Activated gamma-delta T cell treated with anti-CD3 and anti-CD28 coated beads, Interleukin-2, amount 50 U/mL, for 16 hours (primary cell): Measurements from ENCODE around the gene UBE2F.

Experiments
- DNase-seq: peaks from one replicate; pipeline ENCODE4 v3.0.0-alpha.2; 2020; ENCODE audit warnings: low read depth

Gene UBE2F, protein sequence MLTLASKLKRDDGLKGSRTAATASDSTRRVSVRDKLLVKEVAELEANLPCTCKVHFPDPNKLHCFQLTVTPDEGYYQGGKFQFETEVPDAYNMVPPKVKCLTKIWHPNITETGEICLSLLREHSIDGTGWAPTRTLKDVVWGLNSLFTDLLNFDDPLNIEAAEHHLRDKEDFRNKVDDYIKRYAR

DNA sequence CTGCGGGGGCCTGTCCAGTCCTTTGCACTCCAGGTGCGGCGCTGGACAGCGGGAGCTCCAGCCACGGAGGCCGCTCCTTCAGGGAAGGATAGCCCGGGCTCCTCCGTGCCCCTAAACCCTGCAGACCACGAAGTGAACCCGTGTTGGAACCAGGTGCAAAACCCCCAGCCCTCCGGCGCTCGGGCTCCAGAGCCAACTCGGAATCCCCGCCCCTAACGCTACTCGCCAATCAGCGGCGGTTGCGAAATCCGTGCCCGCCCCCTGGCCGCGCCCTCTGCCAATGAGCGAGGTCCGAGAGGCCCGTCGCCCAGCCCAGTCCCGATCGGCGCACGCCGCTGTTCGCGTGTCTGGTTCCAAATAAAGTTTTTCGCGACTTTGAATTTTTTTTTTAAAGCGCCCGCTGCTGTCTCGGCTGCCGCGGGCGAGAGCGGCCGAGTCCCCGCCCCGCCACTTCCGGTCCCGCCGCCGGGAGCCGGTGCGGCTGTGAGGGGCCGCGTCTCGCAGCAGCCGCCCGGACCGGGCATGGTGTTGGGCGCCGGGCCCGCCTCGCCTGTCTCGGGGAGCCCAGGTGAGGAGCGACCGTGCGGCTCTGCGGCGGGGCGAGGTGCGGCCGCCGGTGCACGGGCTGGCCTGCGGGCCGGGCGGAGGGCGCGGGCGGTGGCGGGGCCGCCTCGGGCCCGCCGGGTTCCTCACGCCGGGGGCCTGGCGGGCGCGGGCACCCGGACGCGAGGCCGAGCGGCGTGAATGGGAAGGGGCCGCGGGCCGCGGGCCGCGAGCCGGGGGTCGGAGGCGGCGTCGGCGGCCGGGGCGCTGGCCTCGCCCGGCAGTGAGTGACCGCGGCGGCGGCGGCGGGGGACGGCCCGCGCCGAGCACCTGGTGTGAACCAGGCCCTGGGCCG, at the start of gene UBE2F:
UBE2F (plus strand) TSS at position 450 of the 898 bp plus-strand sequence. CDS start 6,094 bp downstream, outside the sequence.
- DNase-seq = peak; percentile 96

DNA sequence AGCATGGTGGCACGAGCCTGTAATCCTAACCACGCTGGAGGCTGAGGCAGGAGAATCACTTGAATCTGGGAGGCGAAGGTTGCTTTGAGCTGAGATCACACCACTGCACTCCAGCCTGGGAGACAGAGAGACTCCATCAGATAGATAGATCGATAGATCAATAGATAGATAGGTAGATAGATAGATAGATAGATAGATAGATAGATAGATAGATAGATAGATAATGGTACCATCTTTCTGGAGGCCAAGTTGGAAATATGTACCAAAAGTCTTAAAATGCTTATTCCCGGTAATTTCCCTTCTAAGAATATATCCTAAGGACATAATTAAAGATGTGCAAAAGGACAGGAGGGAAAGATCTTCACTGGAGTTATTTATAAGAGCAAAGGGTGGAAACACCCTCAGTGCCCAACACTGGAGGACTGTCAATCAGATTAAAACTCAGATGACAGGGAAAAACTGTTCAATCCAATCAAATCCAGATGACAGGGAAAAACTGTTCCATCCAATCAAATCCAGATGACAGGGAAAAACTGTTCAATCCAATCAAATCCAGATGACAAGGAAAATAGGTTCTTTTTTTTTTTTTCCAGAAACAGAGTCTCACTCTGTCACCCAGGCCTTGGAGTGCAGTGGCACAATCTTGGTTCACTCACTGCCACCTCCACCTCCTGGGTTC, 49.0 kb upstream of the UBE2F start:
- DNase-seq = no peak

DNA sequence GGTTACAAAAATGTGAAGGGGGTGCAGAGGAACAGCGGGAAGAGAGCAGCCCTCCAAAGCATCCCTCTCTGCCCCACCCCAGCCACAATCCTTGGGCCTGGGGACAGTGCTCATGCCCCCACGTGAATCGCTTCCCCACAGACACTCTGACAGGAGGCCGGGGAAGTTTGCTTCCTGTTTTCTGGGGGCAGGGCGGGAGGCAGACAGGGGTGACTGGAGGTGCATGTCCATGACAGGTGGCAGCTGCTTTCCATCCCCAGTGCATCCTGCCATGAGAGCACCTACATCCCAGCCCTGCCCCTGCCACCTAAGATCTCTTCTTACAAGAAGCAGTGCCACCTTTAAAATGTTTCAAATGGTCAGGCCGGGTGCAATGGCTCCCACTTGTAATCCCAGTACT, 47.2 kb upstream of the UBE2F start:
- no peak for DNase-seq

DNA sequence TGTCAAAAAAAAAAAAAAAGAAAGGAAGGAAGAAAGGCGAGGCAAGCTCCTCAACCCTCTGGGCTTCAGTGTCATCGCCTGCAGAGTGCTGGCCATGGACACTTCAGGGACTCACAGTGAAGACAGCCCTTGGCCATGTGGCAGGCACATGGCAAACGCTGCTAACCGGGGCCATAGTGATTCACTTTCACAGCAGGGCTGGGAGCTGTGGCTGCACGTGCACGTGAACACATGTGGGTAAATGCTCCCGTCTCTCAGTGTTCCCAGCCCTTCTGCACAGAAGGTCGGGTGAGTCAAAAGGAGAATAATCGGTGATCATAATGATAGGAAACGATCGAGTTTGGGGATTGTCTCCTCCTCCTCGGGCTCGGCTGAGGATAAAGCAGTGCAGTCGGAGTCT, 46.1 kb upstream of the UBE2F start:
- no peak for DNase-seq

DNA sequence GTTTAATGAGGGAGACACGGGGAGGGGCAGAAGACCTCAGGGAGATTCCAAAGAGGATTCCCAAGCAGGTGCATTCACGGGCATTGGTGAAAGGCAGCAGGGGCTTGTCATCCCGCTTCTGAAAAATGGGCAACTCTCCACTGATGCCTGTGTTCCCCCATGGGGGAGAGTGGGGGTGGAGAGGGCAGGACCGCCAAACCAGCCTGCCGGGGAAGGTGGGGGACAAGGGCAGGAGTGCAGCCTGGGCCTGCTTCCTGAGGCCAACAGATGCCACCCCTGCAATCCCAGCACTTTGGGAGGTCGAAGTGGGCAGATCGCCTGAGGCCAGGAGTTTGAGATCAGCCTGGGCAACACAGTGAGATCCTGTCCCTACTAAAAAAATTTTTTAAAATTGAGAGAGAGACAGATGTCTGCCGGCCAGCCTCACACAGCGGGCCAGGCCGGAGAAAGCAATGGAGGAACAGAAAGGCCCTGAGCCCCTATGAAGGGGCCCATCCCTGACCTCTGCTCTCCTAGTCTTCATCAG, 44.8 kb upstream of the UBE2F start:
- DNase-seq = no peak

DNA sequence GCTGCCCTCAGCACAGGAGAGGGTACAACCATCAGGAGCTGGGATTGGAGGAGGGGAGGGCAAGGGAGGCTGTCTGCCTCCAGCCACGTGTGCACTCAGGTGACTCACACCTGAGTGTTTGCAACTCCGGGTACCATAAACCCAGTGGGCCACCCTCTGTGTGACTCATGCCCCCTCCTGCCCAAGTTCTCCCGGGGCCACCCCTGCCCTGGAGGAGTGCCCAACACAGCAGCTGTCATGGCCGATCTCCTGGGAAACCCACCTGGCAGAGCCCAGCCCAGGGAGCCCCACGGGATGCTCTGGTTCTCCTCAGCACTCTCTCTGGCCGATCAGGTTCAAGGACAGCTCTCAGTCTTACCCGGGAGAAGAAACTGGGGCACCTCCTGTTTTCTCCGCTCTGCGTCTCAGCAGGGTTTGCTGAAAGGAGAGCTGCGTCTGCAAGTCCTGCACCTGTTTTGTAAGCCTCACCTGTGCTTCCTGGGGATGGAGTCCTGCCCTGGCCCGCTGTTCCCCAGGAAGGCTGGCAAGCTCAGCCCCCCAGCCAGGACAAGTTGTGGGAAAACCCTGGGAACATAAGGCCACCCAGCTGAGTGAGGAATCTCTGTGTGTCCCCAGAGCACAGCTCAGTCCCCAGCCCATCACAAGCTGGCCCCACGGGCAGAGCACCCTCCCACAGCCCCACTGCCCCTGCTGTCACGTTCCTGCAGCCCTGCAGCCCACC, 44.0 kb upstream of the UBE2F start:
- DNase-seq = no peak

DNA sequence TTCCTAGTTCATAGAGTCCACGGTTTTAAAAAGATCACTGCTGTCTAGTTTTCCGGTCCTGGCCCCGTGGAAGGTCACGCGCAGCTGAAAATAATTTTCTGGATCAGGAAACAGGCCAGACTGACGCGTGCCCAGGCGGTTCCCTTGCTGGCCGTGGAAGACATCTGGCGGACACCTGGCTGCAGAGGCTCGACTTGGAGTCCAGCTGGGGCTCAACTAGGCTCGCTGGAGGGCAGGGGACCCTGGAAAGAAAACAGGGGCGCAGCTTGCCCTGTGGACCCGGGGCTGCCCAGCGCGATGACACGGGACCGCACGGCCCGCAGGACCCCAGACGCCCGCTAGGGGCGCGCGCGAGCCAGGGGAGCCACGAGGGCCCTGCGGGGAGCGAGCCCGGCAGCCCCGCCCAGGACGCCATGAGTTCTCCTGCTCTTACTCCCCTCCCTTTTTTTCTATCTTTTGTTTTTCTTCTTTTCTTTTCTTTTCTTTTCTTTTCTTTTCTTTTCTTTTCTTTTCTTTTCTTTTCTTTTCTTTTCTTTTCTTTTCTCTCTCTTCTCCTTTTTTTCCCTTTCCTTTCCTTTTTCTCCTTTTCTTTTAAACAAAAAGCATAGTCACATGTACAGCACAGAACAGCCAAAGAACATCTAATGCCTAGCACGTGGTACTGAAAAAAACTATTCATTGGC, 43.2 kb upstream of the UBE2F start:
- peak; percentile 65 for DNase-seq

DNA sequence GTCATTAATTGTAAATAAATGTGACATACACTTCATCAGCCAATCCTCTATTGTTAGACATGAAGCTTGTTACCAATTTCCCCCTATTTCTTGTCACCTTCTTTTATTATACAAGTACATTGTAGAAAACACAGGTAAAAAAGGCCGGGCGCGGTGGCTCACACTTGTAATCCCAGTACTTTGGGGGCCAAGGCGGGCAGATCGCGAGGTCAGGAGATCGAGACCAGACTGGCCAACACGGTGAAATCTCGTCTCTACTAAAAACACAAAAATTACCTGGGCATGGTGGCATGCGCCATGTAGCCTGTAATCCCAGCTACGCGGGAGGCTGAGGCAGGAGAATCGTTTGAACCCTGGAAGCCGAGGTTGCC, 42.7 kb upstream of the UBE2F start:
- DNase-seq = no peak

DNA sequence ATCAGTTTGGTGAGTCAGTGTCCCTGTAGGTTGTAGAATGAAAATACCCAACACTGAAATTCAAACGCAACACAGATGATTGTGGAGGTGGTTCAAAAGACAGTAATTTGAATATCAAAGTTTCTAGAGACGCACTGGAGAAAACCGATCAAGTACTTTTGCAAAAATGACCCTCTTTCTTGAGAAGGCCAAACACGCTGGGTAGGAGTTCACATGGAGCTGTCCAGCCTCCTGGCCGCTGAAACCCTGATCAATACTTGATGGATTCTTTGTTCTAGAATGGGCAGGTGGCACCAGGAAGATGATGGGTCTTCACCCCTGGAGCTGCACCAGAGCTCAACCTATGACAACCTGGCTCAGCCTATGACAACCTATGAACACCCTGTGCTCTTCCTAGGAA, 39.7 kb upstream of the UBE2F start:
- DNase-seq = no peak

DNA sequence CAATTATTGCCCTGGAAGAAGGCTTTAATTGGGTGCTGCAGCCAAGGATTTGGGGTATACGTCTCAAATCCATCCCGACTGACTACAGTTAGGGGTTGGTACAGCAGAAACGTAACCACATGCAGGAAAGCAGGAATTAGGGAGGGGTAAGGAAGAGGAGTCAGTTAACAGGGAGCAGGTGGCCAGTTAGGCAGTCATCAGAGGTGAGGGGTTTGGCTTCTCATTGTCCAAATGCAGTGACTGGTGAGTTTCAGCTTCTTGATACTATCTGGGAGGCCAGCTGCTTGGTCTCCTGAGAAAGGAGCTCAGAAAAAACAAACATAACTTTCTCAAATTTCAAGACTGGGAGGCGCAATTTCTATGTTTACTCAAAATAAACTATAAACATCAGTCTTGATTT, 38.8 kb upstream of the UBE2F start:
- DNase-seq = no peak

DNA sequence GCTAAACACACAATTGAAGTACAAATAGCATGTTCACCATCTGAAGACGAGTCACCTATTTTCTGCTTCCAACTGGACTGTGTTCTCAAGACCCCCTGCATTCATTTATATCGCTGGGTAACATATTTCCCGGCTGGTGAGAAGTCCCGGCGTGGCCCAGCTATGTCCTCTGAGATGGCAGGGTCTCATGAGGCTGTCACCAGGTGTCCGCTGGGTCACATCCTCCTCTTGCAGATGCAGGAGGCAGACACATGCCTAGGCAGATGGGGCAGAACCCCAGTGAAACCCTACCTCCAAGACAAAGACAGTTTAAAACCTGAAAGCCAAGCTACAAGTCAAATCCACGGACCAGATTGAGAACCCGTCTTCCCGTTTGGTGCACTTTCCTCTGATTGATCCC, 36.8 kb upstream of the UBE2F start:
- no peak for DNase-seq

DNA sequence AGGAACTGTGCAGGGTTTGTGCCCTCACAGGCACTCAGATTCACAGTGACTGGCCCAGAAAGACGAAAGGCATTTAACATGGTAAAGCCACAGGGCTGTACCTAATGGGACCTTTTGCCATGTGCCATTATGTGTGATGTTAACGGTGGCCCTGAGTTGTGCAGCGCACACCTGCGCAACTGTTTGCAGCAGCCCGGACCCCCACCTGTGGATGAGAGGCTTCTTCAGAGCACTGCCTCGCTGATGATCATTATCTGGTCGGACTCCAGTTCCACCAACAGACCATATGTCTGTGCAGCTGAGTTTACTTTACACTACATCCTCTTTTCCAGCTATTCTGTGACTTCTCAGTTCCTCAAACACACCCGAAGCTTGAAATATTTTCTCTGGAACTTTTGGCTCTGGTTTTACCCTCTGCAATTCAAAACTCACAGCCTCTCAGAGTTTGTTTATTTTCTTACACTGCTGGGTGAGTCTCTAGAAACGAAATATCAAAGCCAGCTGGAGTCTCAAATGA, 35.6 kb upstream of the UBE2F start:
- no peak for DNase-seq

DNA sequence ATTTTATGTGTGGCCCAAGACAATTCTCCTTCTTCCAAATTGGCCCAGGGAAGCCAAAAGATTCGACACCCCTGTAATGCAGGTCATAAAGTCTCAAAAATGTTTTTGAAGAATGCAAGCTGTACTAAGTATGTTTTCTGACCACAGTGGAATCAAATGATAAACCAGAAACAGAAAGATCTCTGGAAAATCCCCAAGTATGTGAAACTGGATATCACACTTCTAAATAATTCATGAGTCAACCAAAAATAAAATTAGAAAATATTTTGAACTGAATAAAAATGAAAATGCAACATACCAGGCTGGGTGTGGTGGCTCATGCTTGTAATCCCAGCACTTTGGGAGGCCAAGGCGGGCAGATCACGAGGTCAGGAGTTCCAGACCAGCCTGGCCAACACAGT, 34.1 kb upstream of the UBE2F start:
- no peak for DNase-seq

DNA sequence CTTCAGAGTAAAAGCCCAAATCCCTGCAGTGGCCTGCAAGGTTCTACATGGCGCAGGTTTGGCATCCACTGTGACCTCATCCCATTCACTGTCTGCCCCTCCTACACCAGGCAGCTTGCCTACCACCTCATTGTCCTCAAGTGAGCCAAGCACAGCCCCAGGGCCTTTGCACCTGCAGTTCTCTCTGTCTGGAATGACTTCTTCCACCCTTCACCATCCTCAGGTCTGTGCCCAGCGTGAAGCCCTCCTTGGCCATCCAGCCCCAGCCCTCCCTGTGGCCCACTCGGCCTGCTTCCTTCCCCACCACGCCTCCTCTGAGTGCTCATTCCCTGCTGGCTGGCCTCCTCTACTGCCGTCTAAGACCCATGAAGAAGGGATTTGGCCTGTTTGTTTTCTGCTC, 32.6 kb upstream of the UBE2F start:
- DNase-seq = no peak

DNA sequence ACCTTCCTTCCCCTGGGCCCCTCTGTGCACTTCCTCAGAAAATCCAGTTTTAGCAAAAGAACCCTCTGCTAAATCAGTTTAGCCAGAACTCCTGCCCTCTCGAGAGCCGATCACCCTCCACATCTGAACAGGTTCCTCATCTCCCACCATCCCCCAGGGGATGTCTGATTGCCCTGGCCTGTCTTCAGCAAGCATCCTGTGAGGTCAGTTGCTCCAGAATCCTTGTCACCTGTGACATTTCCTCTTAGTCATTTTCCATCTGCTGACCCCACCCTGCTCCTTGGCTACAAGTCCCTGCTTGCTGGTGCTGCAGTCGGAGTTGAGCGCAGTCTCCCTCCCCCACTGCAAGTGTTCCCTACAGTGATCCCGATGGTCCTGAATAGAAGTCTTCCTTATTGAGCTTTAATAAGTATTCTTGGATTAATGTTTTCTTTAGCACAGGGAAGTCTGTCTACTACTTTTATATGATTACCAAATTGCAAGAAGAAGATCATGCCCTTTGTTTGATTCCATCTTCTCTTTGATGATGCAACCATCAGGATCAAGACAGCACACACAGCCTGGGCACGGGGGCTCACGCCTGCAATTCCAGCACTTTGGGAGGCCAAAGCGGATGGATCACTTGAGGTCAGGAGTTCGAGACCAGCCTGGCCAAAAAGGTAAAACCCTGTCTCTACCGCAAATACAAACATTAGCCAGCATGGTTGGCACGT, 30.9 kb upstream of the UBE2F start:
- no peak for DNase-seq

DNA sequence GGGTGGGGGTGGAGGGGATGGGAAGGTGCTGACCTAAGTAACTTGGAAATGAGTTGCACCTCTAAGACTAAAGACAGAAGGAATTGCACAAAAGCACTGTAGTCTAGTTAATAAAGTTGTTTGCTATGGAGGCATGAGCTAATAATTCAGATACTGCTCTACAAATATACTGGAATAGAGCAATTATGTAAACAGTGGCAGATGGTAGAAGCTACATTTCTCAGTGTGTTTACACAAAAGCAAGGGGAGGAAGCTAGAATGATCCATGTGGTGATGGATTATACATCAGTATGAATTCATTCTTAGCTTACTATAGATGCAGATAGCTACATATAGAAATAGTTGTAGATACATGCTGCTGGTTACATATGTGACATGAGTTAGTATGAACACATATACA, 27.6 kb upstream of the UBE2F start:
- no peak for DNase-seq

DNA sequence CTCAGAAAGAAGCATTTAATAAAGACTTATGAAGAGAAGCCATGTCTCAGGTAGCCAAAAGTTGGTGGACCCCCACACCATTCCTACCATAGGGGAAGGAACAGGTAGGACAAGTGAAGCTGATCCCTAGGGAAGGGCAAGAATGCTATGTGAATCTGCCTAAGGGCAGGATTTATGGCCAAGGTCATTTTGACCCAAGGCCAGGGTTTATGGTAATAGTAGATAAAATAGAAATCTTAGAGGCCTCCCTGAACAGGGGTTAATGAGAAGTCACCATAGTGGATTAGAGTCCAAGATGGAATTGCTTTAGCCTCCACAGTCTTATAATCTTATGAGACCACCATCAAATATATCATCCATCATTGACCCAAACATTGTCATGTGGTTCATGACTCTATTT, 26.0 kb upstream of the UBE2F start:
- DNase-seq = no peak

DNA sequence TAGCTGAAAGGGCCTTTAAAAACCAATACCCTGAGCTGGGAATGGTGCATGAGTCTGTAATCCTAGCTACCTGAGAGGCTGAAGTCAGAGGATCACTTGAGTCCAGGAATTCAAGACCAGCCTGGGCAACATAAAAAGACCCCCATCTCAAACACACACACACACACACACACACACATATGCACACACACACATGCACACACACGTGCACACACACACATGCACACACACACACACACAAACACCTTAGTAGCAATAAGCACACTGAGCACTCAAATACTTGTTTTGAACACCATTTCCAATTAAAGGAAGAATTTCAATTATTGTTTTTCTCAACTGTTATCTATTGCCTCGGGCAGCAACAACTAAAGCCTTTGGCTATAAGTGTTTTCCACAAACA, 25.6 kb upstream of the UBE2F start:
- DNase-seq = no peak

DNA sequence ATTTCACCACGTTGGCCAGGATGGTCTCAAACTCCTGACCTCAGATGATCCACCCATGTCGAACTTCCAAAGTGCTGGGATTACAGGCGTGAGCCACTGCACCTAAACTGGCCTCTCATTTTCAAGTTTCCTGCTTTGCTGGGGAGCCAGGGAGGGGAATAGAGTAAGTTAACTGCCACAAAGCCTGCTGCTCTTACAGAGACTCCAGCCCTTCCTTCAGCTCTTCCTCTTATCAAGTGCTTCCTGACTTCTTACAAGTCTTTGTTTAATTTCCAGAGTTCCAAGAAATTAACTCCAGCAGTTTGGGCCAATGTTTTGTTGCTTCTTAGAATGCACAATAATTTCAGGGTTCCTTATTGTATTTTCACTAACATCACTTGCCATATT, 24.3 kb upstream of the UBE2F start:
- no peak for DNase-seq

DNA sequence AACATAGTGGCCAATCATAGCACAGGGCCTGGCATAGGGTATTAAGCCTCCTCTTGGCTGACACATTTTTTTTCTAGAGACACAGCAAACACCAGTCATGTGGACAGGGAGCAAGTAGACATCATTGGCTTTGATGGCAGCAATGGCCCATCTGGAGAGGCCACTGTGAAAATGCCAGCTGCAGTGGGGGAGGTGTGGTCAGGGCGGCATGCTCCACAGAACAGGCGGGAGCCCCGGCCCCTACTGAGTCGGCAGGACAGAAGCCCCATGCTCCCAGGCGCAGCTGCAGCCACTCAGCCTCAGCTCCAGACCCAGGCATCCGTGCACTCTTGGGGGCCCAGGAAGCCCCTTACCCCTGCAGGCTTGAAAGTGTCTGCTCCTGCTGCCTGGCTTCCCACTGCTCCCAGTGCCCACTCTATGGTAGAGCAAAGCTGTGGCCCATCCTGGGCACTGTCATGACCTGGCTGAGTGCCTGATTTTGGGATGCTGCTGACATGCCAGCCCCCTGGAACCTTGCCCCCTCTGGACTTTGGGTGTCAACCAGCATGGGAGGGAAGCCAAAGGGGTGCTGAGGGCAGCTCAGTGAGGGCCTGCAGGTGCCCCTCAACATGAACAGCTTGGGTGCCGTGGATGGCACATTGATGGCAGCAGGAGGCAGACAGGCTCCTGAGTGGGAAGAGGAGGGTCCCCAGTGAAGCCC, 23.3 kb upstream of the UBE2F start:
- no peak for DNase-seq
